ENCODE data around the gene SPEG. TPM values are rescaled to one million over a fixed set of nuclear protein-coding genes. Genes with fewer than 3 reads are reported as not detected.

The SPEG gene
- total RNA-seq, 1 experiment from 2014 or later = 16.7 TPM

- CTCF ChIA-PET = no interaction called here
- Mint-ChIP-seq H3K9me3 (ENCODE audit: low read depth, unreplicated experiment) (no peaks in the 10 kb centered on the region), H3K27ac (ENCODE audit: unreplicated experiment) (no peak overlapping the region), H3K4me3 (ENCODE audit: low read depth, unreplicated experiment) (no peak overlapping the region), H3K4me1 (ENCODE audit: low read depth, unreplicated experiment) (peaks cover 8% of the 10 kb centered on the region), H3K27me3 (ENCODE audit: unreplicated experiment) (no peaks in the 10 kb centered on the region), H3K36me3 (ENCODE audit: insufficient read depth, unreplicated experiment) (no peaks in the 10 kb centered on the region)
- TF ChIP-seq, protein P1, sequence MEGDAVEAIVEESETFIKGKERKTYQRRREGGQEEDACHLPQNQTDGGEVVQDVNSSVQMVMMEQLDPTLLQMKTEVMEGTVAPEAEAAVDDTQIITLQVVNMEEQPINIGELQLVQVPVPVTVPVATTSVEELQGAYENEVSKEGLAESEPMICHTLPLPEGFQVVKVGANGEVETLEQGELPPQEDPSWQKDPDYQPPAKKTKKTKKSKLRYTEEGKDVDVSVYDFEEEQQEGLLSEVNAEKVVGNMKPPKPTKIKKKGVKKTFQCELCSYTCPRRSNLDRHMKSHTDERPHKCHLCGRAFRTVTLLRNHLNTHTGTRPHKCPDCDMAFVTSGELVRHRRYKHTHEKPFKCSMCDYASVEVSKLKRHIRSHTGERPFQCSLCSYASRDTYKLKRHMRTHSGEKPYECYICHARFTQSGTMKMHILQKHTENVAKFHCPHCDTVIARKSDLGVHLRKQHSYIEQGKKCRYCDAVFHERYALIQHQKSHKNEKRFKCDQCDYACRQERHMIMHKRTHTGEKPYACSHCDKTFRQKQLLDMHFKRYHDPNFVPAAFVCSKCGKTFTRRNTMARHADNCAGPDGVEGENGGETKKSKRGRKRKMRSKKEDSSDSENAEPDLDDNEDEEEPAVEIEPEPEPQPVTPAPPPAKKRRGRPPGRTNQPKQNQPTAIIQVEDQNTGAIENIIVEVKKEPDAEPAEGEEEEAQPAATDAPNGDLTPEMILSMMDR (IDR thresholded peaks at IDR 0.05; ENCODE audit: unreplicated experiment) = no peak
- no TSS peak for BruUV-seq (replicated peaks)
- intact Hi-C loops (cut with micrococcal nuclease; ENCODE audit: unreplicated experiment) = no loop called here
- no peak for DNase-seq
These were observed 34.1 kb upstream of the SPEG start for GRCh38 chr2:219400562-219400961.

- H3K9me3 Mint-ChIP-seq (ENCODE audit: low read depth, unreplicated experiment) = no peaks in the 10 kb centered on the region
- no peak for DNase-seq
- no TSS peak for BruUV-seq (replicated peaks)
- CTCF ChIA-PET = interaction anchor here (0.6 to 4.4 kb wide), 5 partner anchors 35 to 129 kb away, joined by 3 to 48 read pairs (median 3); no protein-coding TSS in a partner anchor
- H3K27ac Mint-ChIP-seq (ENCODE audit: unreplicated experiment) = no peak overlapping the region
- TF ChIP-seq, protein P1 (IDR thresholded peaks at IDR 0.05; ENCODE audit: unreplicated experiment) = no peak
- intact Hi-C loops (cut with micrococcal nuclease; ENCODE audit: unreplicated experiment) = no loop called here
- H3K36me3 Mint-ChIP-seq (ENCODE audit: insufficient read depth, unreplicated experiment) = no peaks in the 10 kb centered on the region
- H3K27me3 Mint-ChIP-seq (ENCODE audit: unreplicated experiment) = no peaks in the 10 kb centered on the region
- H3K4me3 Mint-ChIP-seq (ENCODE audit: low read depth, unreplicated experiment) = no peak overlapping the region
- peaks cover 9% of the 10 kb centered on the region for H3K4me1 Mint-ChIP-seq (ENCODE audit: low read depth, unreplicated experiment)
These were observed 33.0 kb upstream of the SPEG start for GRCh38 chr2:219401606-219402005.

- peaks cover 17% of the 10 kb centered on the region for H3K4me1 Mint-ChIP-seq (ENCODE audit: low read depth, unreplicated experiment)
- H3K4me3 Mint-ChIP-seq (ENCODE audit: low read depth, unreplicated experiment) = no peak overlapping the region
- no peaks in the 10 kb centered on the region for H3K36me3 Mint-ChIP-seq (ENCODE audit: insufficient read depth, unreplicated experiment)
- BruUV-seq (replicated peaks) = no TSS peak
- intact Hi-C loops (cut with micrococcal nuclease; ENCODE audit: unreplicated experiment) = loop anchor here (1.0 kb wide), 2 partner anchors 27 to 127 kb away; no protein-coding TSS in a partner anchor
- H3K27ac Mint-ChIP-seq (ENCODE audit: unreplicated experiment) = no peak overlapping the region
- DNase-seq = peak; percentile 66
- TF ChIP-seq, protein P1 (IDR thresholded peaks at IDR 0.05; ENCODE audit: unreplicated experiment) = peak; percentile 79
- CTCF ChIA-PET = interaction anchor here (0.6 to 4.4 kb wide), 13 partner anchors 13 to 135 kb away, joined by 3 to 48 read pairs (median 3); no protein-coding TSS in a partner anchor
- H3K9me3 Mint-ChIP-seq (ENCODE audit: low read depth, unreplicated experiment) = no peaks in the 10 kb centered on the region
- peaks cover 10% of the 10 kb centered on the region for H3K27me3 Mint-ChIP-seq (ENCODE audit: unreplicated experiment)
These were observed 31.8 kb upstream of the SPEG start for GRCh38 chr2:219402665-219403515.

DNA sequence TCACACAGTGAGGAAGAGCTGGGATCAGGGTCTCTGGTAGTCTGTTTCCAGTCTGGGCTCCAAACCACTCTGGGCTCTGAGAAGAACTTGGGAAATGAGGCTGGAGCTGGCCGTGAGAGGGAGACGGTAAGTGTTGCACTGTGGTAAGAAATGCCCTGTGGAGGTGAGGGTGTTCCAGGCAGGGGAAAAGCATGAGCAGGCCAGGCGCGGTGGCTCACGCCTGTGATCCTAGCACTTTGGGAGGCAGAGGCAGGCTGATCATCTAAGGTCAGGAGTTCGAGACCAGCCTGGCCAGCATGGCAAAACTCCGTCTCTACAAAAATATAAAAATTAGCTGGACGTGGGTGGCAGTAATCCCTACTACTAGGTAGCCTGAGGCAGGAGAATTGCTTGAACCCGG is 30.8 kb upstream of the SPEG start:
- BruUV-seq (replicated peaks) = no TSS peak
- DNase-seq = no peak
- H3K4me3 Mint-ChIP-seq (ENCODE audit: low read depth, unreplicated experiment) = no peak overlapping the region
- intact Hi-C loops (cut with micrococcal nuclease; ENCODE audit: unreplicated experiment) = loop anchor here (1.0 kb wide), 2 partner anchors 26 to 126 kb away; no protein-coding TSS in a partner anchor
- H3K27me3 Mint-ChIP-seq (ENCODE audit: unreplicated experiment) = peaks cover 20% of the 10 kb centered on the region
- CTCF ChIA-PET = interaction anchor here (1.3 to 4.4 kb wide), 3 partner anchors 92 to 134 kb away, joined by 4 to 48 read pairs (median 9); no protein-coding TSS in a partner anchor
- H3K27ac Mint-ChIP-seq (ENCODE audit: unreplicated experiment) = no peak overlapping the region
- TF ChIP-seq, protein P1 (IDR thresholded peaks at IDR 0.05; ENCODE audit: unreplicated experiment) = no peak
- H3K36me3 Mint-ChIP-seq (ENCODE audit: insufficient read depth, unreplicated experiment) = no peaks in the 10 kb centered on the region
- peaks cover 17% of the 10 kb centered on the region for H3K4me1 Mint-ChIP-seq (ENCODE audit: low read depth, unreplicated experiment)
- no peaks in the 10 kb centered on the region for H3K9me3 Mint-ChIP-seq (ENCODE audit: low read depth, unreplicated experiment)

Data from Calu3 (cell line).